ENCODE data around the gene BATF2. TPM values are rescaled to one million over a fixed set of nuclear protein-coding genes. Genes with fewer than 3 reads are reported as not detected.

The BATF2 gene
- total and polyA plus RNA-seq, 9 of the 15 experiments (the other 6 are each of a cell fraction or from before 2014, with no cell fraction given): 1.7 to 8.9 (median 6.4) TPM

GRCh38 chr11:65027213-65028067, 30.7 kb upstream of the BATF2 start, which contains the start of gene SNX15 (continued):
- peak; percentile 100 for TF ChIP-seq FOXM1 (IDR thresholded peaks at IDR 0.05; ENCODE audit: low read depth)
- TF ChIP-seq FOXM1 (CRISPR knock-in tag; IDR thresholded peaks at IDR 0.05; ENCODE audit: low read depth): no peak; the same call in 1 of the 2 replicates
- TF ChIP-seq GABPB1 (CRISPR knock-in tag; IDR thresholded peaks at IDR 0.05): peak; percentile 85
- TF ChIP-seq POLR2B (IDR thresholded peaks at IDR 0.05; ENCODE audit: low read depth, partially characterized antibody): peak; percentile 53
- no peak for TF ChIP-seq CBX5 (IDR thresholded peaks at IDR 0.05; ENCODE audit: borderline replicate concordance, low read depth)
- peak; percentile 42 for TF ChIP-seq RBM22 (IDR thresholded peaks at IDR 0.05; ENCODE audit: low read depth, low read length, poor library complexity, severe bottlenecking)
- peak; percentile 62; the same call in 1 of the 2 replicates for TF ChIP-seq ZNF592 (IDR thresholded peaks at IDR 0.05)
- no peak for TF ChIP-seq PTRF (tag; IDR thresholded peaks at IDR 0.05)
- no peak for TF ChIP-seq GTF2E2 (tag; IDR thresholded peaks at IDR 0.05)
- peak in 1 of 2 experiments; percentile 21 for TF ChIP-seq AFF1 (IDR thresholded peaks at IDR 0.05; ENCODE audit: low read depth in 1 of 2, partially characterized antibody in 2 of 2)
- TF ChIP-seq TEAD2 (tag; IDR thresholded peaks at IDR 0.05): no peak
- TF ChIP-seq CCNT2 (IDR thresholded peaks at IDR 0.05; ENCODE audit: borderline replicate concordance, extremely low read depth, insufficient read length, low read depth, low read length): peak; percentile 81
- no peak for TF ChIP-seq NR2C1 (IDR thresholded peaks at IDR 0.05)
- TF ChIP-seq NR2C1 (tag; IDR thresholded peaks at IDR 0.05): no peak
- TF ChIP-seq TEAD1 (CRISPR knock-in tag; IDR thresholded peaks at IDR 0.05): peak in 1 of 2 experiments; percentile 86; a peak in 2 of 4 replicates
- TF ChIP-seq ATF1 (CRISPR knock-in tag; IDR thresholded peaks at IDR 0.05): no peak
- TF ChIP-seq ATF1 (tag; IDR thresholded peaks at IDR 0.05): peak; percentile 67
- peak; percentile 42; the same call in 1 of the 2 replicates for TF ChIP-seq MTA1 (IDR thresholded peaks at IDR 0.05; ENCODE audit: borderline replicate concordance)
- peak; percentile 96 for TF ChIP-seq NEUROD1 (IDR thresholded peaks at IDR 0.05; ENCODE audit: borderline replicate concordance, low read depth, low read length, partially characterized antibody)
- TF ChIP-seq TARDBP (IDR thresholded peaks at IDR 0.05): 0 out of 2 replicates have a peak, but pooled peaks have one; percentile 67
- TF ChIP-seq HNRNPH1 (optimal IDR thresholded peaks at IDR 0.05; ENCODE audit: low read depth, low read length): no peak
